ENCODE measurements around the gene SPACDR. TPM values are rescaled to one million over a fixed set of nuclear protein-coding genes. Genes with fewer than 3 reads are reported as not detected.

Gene SPACDR
- total and polyA plus RNA-seq, 9 of the 15 experiments (the other 6 are each of a cell fraction or from before 2014, with no cell fraction given), result 0.07 to 0.55 (median 0.14) TPM; not detected in 1

- TF ChIP-seq ZNF282 (CRISPR knock-in tag; IDR thresholded peaks at IDR 0.05) (no peak), POLR2AphosphoS5 (IDR thresholded peaks at IDR 0.05; ENCODE audit: control insufficient read depth, insufficient read depth, low read depth, low read length) (peak; percentile 92), MITF (IDR thresholded peaks at IDR 0.05) (no peak), CUX1 (CRISPR knock-in tag; IDR thresholded peaks at IDR 0.05) (no peak), CBFA2T2 (conservative IDR thresholded peaks at IDR 0.05) (peak; percentile 95), PML (IDR thresholded peaks at IDR 0.05; ENCODE audit: low read length) (peak; percentile 86), ZNF778 (CRISPR knock-in tag; IDR thresholded peaks at IDR 0.05) (no peak), TFAP4 (CRISPR knock-in tag; IDR thresholded peaks at IDR 0.05; ENCODE audit: borderline replicate concordance) (no peak), ZNF764 (CRISPR knock-in tag; IDR thresholded peaks at IDR 0.05; ENCODE audit: low read depth) (no peak), CXXC5 (CRISPR knock-in tag; IDR thresholded peaks at IDR 0.05) (no peak), TSHZ1 (CRISPR knock-in tag; IDR thresholded peaks at IDR 0.05) (no peak)
Observed at GRCh38 chr7:100510437-100511239, 46.6 kb upstream of the SPACDR start (continued).

Data from K562 (cell line).